ENCODE results near the gene ZBTB7B. TPM values are rescaled to one million over a fixed set of nuclear protein-coding genes. Genes with fewer than 3 reads are reported as not detected.

Gene ZBTB7B
- total RNA-seq, 1 donor from 2014 or later, result 80.4 TPM

- ATAC-seq (no peak), DNase-seq (no peak)
- no peaks in the 10 kb centered on the region for H3K36me3 ChIP-seq
- no peaks in the 10 kb centered on the region for H3K9me3 ChIP-seq
- intact Hi-C loops (cut with DNase I), result no loop called here
- H3K27me3 ChIP-seq, result no peaks in the 10 kb centered on the region
- no peak overlapping the region for H3K4me3 ChIP-seq
- TF ChIP-seq CTCF (IDR thresholded peaks at IDR 0.05), result no peak
- H3K27ac ChIP-seq, result no peak overlapping the region
- no peaks in the 10 kb centered on the region for H3K4me1 ChIP-seq
These were observed 27.7 kb downstream of the ZBTB7B start for GRCh38 chr1:155030243-155030795.

- H3K4me1 ChIP-seq, result no peaks in the 10 kb centered on the region
- no peak for TF ChIP-seq CTCF (IDR thresholded peaks at IDR 0.05)
- intact Hi-C loops (cut with DNase I), result no loop called here
- ATAC-seq, result no peak
- H3K9me3 ChIP-seq, result no peaks in the 10 kb centered on the region
- no peak overlapping the region for H3K27ac ChIP-seq
- H3K36me3 ChIP-seq, result no peaks in the 10 kb centered on the region
- DNase-seq, result no peak
- H3K27me3 ChIP-seq, result no peaks in the 10 kb centered on the region
- no peak overlapping the region for H3K4me3 ChIP-seq
These were observed 28.3 kb downstream of the ZBTB7B start for GRCh38 chr1:155030899-155031298.

- H3K9me3 ChIP-seq, result no peaks in the 10 kb centered on the region
- intact Hi-C loops (cut with DNase I), result no loop called here
These were observed 30.3 kb downstream of the ZBTB7B start for GRCh38 chr1:155032886-155033285.

GRCh38 chr1:155033524-155033923 lies 30.9 kb downstream of the ZBTB7B start, which contains the start of the genes DCST1 and DCST2:
Gene DCST1 (plus strand): TSS chr1:155033824. CDS start chr1:155034037, 213 bp downstream.
Gene DCST2 (minus strand): TSS chr1:155033781. CDS start chr1:155033701, 80 bp downstream.
- H3K27ac ChIP-seq, result no peak within 1 kb of the TSS
- no peak within 1 kb of the TSS for H3K4me3 ChIP-seq
- DNase-seq, result no peak
- no peak for ATAC-seq
- intact Hi-C loops (cut with DNase I), result no loop called here
- no peaks in the 10 kb centered on the region for H3K36me3 ChIP-seq
- no peaks in the 10 kb centered on the region for H3K27me3 ChIP-seq
- peaks cover 5% of the 10 kb centered on the region for H3K4me1 ChIP-seq
- no peak for TF ChIP-seq CTCF (IDR thresholded peaks at IDR 0.05)
- H3K9me3 ChIP-seq, result no peaks in the 10 kb centered on the region

More at GRCh38 chr1:155032886-155033285, 30.3 kb downstream of the ZBTB7B start:
- no peaks in the 10 kb centered on the region for H3K27me3 ChIP-seq
- DNase-seq (no peak), ATAC-seq (no peak)
- H3K27ac ChIP-seq, result no peak overlapping the region
- no peaks in the 10 kb centered on the region for H3K36me3 ChIP-seq
- no peak overlapping the region for H3K4me3 ChIP-seq
- peaks cover 5% of the 10 kb centered on the region for H3K4me1 ChIP-seq
- TF ChIP-seq CTCF (IDR thresholded peaks at IDR 0.05), result no peak

GRCh38 chr1:155034318-155035208 lies 32.0 kb downstream of the ZBTB7B start:
- DNase-seq (no peak), ATAC-seq (no peak)
- no peaks in the 10 kb centered on the region for H3K36me3 ChIP-seq
- TF ChIP-seq CTCF (IDR thresholded peaks at IDR 0.05), result no peak
- intact Hi-C loops (cut with DNase I), result no loop called here
- H3K4me1 ChIP-seq, result peaks cover 5% of the 10 kb centered on the region
- H3K9me3 ChIP-seq, result no peaks in the 10 kb centered on the region
- H3K4me3 ChIP-seq, result no peak overlapping the region
- no peaks in the 10 kb centered on the region for H3K27me3 ChIP-seq
- no peak overlapping the region for H3K27ac ChIP-seq
